CD14-positive monocyte (primary cell): Measurements from ENCODE around the gene ADGRE3. TPM values are rescaled to one million over a fixed set of nuclear protein-coding genes. Genes with fewer than 3 reads are reported as not detected.

Experiments used
- DNase-seq, 3 donors: peaks; one replicate each; pipeline ENCODE4 v3.0.0-alpha.2; 2011 to 2022
- H2AFZ ChIP-seq: 2 replicates; pipeline ENCODE4 v1.6.0; 2012; ENCODE audit warnings: mild to moderate bottlenecking, low read depth, low read length, inconsistent platforms; ENCODE audit not compliant: insufficient read depth, poor library complexity, severe bottlenecking
- H3K27ac ChIP-seq, 2 donors: 1 replicate in 1 of 2; 2 replicates in 1 of 2; pipeline ENCODE4 v1.5.1; 2012 to 2013; ENCODE audit warnings: low read length in 2 of 2, control low read depth in 1 of 2, inconsistent platforms in 1 of 2, low read depth in 1 of 2, mild to moderate bottlenecking in 1 of 2
- H3K27me3 ChIP-seq, 2 donors: one replicate each; pipeline versions ENCODE4 v1.6.0 to v1.6.1; 2011 to 2013; ENCODE audit warnings: low read length in 2 of 2; ENCODE audit not compliant: control insufficient read depth in 2 of 2, insufficient read depth in 2 of 2
- H3K36me3 ChIP-seq, 2 donors: replicated peaks in 1 of 2; 1 replicate in 1 of 2; 2 replicates in 1 of 2; pipeline versions ENCODE4 v1.5.1 to v1.6.1; 2012 to 2013; ENCODE audit warnings: low read length in 2 of 2, control low read depth in 1 of 2, inconsistent platforms in 1 of 2, mild to moderate bottlenecking in 1 of 2; ENCODE audit not compliant: insufficient read depth in 2 of 2, control insufficient read depth in 1 of 2
- H3K4me1 ChIP-seq, 2 donors: 1 replicate in 1 of 2; 2 replicates in 1 of 2; pipeline versions ENCODE4 v1.5.1 to v1.6.1; 2012 to 2013; ENCODE audit warnings: low read length in 2 of 2, control low read depth in 1 of 2, inconsistent platforms in 1 of 2, mild to moderate bottlenecking in 1 of 2, moderate library complexity in 1 of 2; ENCODE audit not compliant: insufficient read depth in 2 of 2, control insufficient read depth in 1 of 2
- H3K4me2 ChIP-seq: replicated peaks from 2 replicates; pipeline ENCODE3; 2012; ENCODE audit warnings: low read length, moderate library complexity, mild to moderate bottlenecking; ENCODE audit not compliant: poor library complexity, severe bottlenecking; ENCODE audit errors: extremely low read depth
- H3K4me3 ChIP-seq, 3 experiments: fragments of 200-600 bp in 1 of 3; sonication (generic) in 1 of 3; replicated peaks in 1 of 3; 1 replicate in 2 of 3; 2 replicates in 1 of 3; pipeline ENCODE4 v1.5.1; 2011 to 2013; ENCODE audit warnings: low read length in 3 of 3, mild to moderate bottlenecking in 3 of 3, control low read depth in 2 of 3, low read depth in 2 of 3, inconsistent platforms in 1 of 3, moderate library complexity in 1 of 3
- H3K79me2 ChIP-seq: 2 replicates; pipeline ENCODE4 v1.6.0; 2012; ENCODE audit warnings: mild to moderate bottlenecking, control low read depth, inconsistent platforms, low read length, moderate library complexity; ENCODE audit not compliant: insufficient read depth
- H3K9ac ChIP-seq: 2 replicates; pipeline ENCODE4 v1.6.0; 2017; ENCODE audit warnings: low read length, mild to moderate bottlenecking; ENCODE audit not compliant: insufficient read depth, poor library complexity, severe bottlenecking
- H3K9me3 ChIP-seq, 2 donors: replicated peaks in 1 of 2; 1 replicate in 1 of 2; 2 replicates in 1 of 2; pipeline versions ENCODE4 v1.5.1 to v1.6.1; 2012 to 2013; ENCODE audit warnings: low read length in 2 of 2, control low read depth in 1 of 2; ENCODE audit not compliant: control insufficient read depth in 1 of 2, insufficient read depth in 1 of 2
- H4K20me1 ChIP-seq: 2 replicates; pipeline ENCODE4 v1.6.0; 2012; ENCODE audit warnings: mild to moderate bottlenecking, low read length, control low read depth, moderate library complexity; ENCODE audit not compliant: insufficient read depth
- H3K27ac Mint-ChIP-seq, 7 donors: one replicate each; pipeline ENCODE4 v1.8.0; 2020; ENCODE audit warnings: mild to moderate bottlenecking in 7 of 7, mixed read lengths in 7 of 7, moderate library complexity in 6 of 7, inconsistent platforms in 2 of 7
- H3K27me3 Mint-ChIP-seq, 3 donors: one replicate each; pipeline ENCODE4 v1.8.0; 2021 to 2022; ENCODE audit warnings: low read depth in 3 of 3, mild to moderate bottlenecking in 3 of 3, mixed read lengths in 3 of 3, moderate library complexity in 3 of 3, inconsistent platforms in 1 of 3
- H3K36me3 Mint-ChIP-seq, 2 donors: one replicate each; pipeline ENCODE4 v1.8.0; 2020; ENCODE audit warnings: mixed read lengths in 2 of 2, inconsistent platforms in 1 of 2, mild to moderate bottlenecking in 1 of 2
- H3K4me1 Mint-ChIP-seq: one replicate; pipeline ENCODE4 v1.8.0; 2020; ENCODE audit warnings: mild to moderate bottlenecking, mixed read lengths
- H3K4me3 Mint-ChIP-seq, 2 donors: one replicate each; pipeline ENCODE4 v1.8.0; 2020; ENCODE audit warnings: mild to moderate bottlenecking in 2 of 2, mixed read lengths in 2 of 2, moderate library complexity in 1 of 2
- H3K9me3 Mint-ChIP-seq, 7 donors: one replicate each; pipeline ENCODE4 v1.8.0; 2020 to 2022; ENCODE audit warnings: mixed read lengths in 7 of 7, mild to moderate bottlenecking in 6 of 7, moderate library complexity in 6 of 7, inconsistent platforms in 2 of 7
- CTCF ChIP-seq: fragments of 200-600 bp; IDR thresholded peaks from one replicate; pipeline ENCODE4 v1.8.0; 2022; ENCODE audit warnings: antibody characterized with exemption, mild to moderate bottlenecking
- WGBS: methylation state at CpG from one replicate; pipeline ENCODE4 v1.1.5; 2013; ENCODE audit warnings: missing lambda C conversion rate; ENCODE audit not compliant: insufficient coverage; 5-methylcytosine and 5-hydroxymethylcytosine counted together
- intact Hi-C, 2 donors: fragments of 100-400 bp; cut with micrococcal nuclease; formaldehyde crosslinking; loops; one replicate each; pipeline versions ENCODE4 v1.15.0 to v1.15.1; 2023
- polyA minus RNA-seq: library from RNA; depleted of rRNA, polyadenylated mRNA; stranded (reverse); fragments of >200 nt; gene quantifications from 2 replicates; pipeline ENCODE4 v1.2.3, GENCODE V29; 2012
- polyA plus RNA-seq, 3 donors: library from polyadenylated mRNA; depleted of rRNA in 1 of 3; unstranded in 2 of 3; stranded (reverse) in 1 of 3; fragments of 300-500 nt in 2 of 3; fragments of >200 nt in 1 of 3; fragmentation: Illumina TruSeq in 2 of 3; gene quantifications; 1 replicate in 2 of 3; 2 replicates in 1 of 3; pipeline ENCODE4 v1.2.3, GENCODE V29; 2012 to 2021
- total RNA-seq, 12 experiments: library from RNA in 1 of 12; stranded (reverse) in 1 of 12; fragments of 120-200 nt in 1 of 12; gene quantifications; one replicate each; pipeline ENCODE4 v1.2.4 and lab custom pipeline; 2013 to 2026; ENCODE audit warnings: mixed read lengths in 6 of 12, inconsistent platforms in 1 of 12

ADGRE3 gene
- total RNA-seq (2013) = 25.7 TPM
- polyA plus RNA-seq (10 to 100 TPM; 27.3 to 92.0 (median 28.3) TPM), polyA minus RNA-seq (23.6 and 37.8 TPM in 2 replicates), total RNA-seq (lab: John Stamatoyannopoulos, UW) (1.9 to 42.6 (median 24.4) reads per million in 11 experiments)

GRCh38 chr19:14674764-14675163 lies at the start of gene ADGRE3:
Gene ADGRE3, minus strand, starts transcription at chr19:14674844. Its CDS starts 74 bp downstream, at chr19:14674770.
- H2AFZ ChIP-seq = no peak within 1 kb of the TSS
- H3K4me1 Mint-ChIP-seq = peaks cover 58% of the 10 kb centered on the region
- H3K36me3 Mint-ChIP-seq = peaks cover 6 to 17% of the 10 kb centered on the region in 2 donors
- peaks cover 0 to 7% of the 10 kb centered on the region in 2 donors for H3K9me3 ChIP-seq
- DNase-seq = peak; percentile 70 to 91 (median 86)
- no peaks in the 10 kb centered on the region for H3K27me3 Mint-ChIP-seq
- intact Hi-C loops = loop anchor here in 1 of 2 donors (5.0 to 10.0 kb wide), 3 partner anchors 57 to 110 kb away; partner anchors contain the start of gene NDUFB7
- peaks cover 0 to 7% (median 3%) of the 10 kb centered on the region in 7 donors for H3K9me3 Mint-ChIP-seq
- H3K27me3 ChIP-seq = no peaks in the 10 kb centered on the region
- peaks cover 66 to 68% of the 10 kb centered on the region in 2 donors for H3K4me1 ChIP-seq
- peak within 1 kb of the TSS in 3 of 7 donors; percentile 97 to 98 (median 97) for H3K27ac Mint-ChIP-seq
- H3K4me2 ChIP-seq = peak within 1 kb of the TSS; percentile 76
- no peaks in the 10 kb centered on the region for H3K36me3 ChIP-seq
- no peaks in the 10 kb centered on the region for H3K79me2 ChIP-seq
- TF ChIP-seq CTCF = no peak
- WGBS = no CpG with 5 or more reads among the region's 6 CpGs
- H4K20me1 ChIP-seq = no peaks in the 10 kb centered on the region
- H3K4me3 Mint-ChIP-seq = peak within 1 kb of the TSS; percentile 71 to 82
- H3K27ac ChIP-seq = peak within 1 kb of the TSS; percentile 80 to 90
- peak within 1 kb of the TSS; percentile 24 to 72 (median 51) for H3K4me3 ChIP-seq
- H3K9ac ChIP-seq = peak within 1 kb of the TSS; percentile 58

GRCh38 chr19:14722127-14722526 lies 47.5 kb upstream of the ADGRE3 start:
- peaks cover 52 to 97% (median 88%) of the 10 kb centered on the region in 7 donors for H3K9me3 Mint-ChIP-seq
- Histone ChIP-seq H3K4me3 (no peak overlapping the region), H2AFZ (no peak overlapping the region), H3K4me2 (no peak overlapping the region), H3K27me3 (no peaks in the 10 kb centered on the region), H4K20me1 (no peaks in the 10 kb centered on the region), H3K4me1 (no peaks in the 10 kb centered on the region), H3K79me2 (no peaks in the 10 kb centered on the region), H3K9me3 (peaks cover 65 to 91% of the 10 kb centered on the region in 2 donors), H3K27ac (no peak overlapping the region), H3K36me3 (peaks cover 20 to 62% of the 10 kb centered on the region in 2 donors), H3K9ac (no peak overlapping the region)
- DNase-seq = no peak
- no peaks in the 10 kb centered on the region for H3K4me1 Mint-ChIP-seq
- no peak overlapping the region for H3K4me3 Mint-ChIP-seq
- no CpG with 5 or more reads among the region's 2 CpGs for WGBS
- H3K36me3 Mint-ChIP-seq = peaks cover 47% of the 10 kb centered on the region in 2 donors
- no peak for TF ChIP-seq CTCF
- intact Hi-C loops = no loop called here
- no peaks in the 10 kb centered on the region for H3K27me3 Mint-ChIP-seq
- H3K27ac Mint-ChIP-seq = no peak overlapping the region
